A549 treated with AZD2906 at 1 μM for 4 hours (cell line): Measurements from ENCODE around the gene LHFPL2. TPM values are rescaled to one million over a fixed set of nuclear protein-coding genes. Genes with fewer than 3 reads are reported as not detected.

ENCODE experiments used
- total RNA-seq: library from RNA; stranded (reverse); fragments of 200-300 nt; extraction: Qiagen RNA extraction; gene quantifications from 5 replicates; pipeline ENCODE4 v1.2.3, GENCODE V29; 2022

LHFPL2 gene, protein sequence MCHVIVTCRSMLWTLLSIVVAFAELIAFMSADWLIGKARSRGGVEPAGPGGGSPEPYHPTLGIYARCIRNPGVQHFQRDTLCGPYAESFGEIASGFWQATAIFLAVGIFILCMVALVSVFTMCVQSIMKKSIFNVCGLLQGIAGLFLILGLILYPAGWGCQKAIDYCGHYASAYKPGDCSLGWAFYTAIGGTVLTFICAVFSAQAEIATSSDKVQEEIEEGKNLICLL
- 54.0 to 70.7 TPM (median 64.2 TPM) in 5 replicates for total RNA-seq

DNA sequence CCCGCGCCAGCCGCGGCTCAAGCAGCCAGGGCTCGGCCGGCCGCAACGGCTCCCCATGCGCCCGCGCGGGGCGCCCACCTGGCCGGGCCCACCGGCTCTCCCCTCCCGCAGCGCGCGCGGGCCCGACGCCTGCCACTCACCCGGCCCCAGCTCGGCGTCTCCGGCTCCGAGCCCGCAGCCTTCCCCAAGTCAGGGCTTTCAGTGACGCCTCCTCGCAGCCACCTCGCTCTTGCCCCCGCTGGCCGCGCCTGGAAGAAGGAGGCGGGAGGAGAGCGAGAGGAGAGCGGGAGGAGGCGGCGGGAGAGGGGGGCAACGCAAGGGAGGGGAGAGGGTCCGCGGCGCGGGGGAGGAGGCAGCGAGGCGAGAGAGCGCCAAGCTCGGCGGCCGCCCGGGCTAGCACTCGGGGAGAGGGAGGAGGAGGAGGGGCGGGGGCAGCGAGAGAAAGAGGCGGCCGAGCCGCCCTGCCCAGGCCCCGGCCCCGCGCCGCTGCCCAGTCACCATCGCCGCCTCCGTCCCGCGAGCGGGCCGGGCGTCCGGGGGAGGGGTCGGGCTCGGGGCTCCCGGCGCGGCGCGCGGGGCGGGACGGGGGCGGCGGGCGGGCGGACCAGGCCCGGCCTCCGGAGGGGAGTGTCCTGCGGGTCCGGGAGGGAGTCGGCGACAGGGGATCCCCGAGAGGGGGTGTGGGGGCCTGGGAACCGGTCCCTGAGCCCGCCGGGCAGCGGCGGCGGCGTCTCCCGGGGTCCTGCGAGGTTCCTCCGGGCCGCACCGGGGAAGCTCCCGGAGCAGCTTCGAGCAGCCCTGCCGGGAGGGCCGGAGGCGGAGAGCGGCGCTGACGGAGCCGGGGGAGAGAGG, at the start of gene LHFPL2:
TSS of gene LHFPL2 (minus strand) at position 414 of the 852 bp plus-strand sequence. CDS start 138,559 bp downstream, outside the sequence.

